Mucosa of descending colon (tissue), 3 donors: ENCODE data around the gene ENTPD7. TPM values are rescaled to one million over a fixed set of nuclear protein-coding genes. Genes with fewer than 3 reads are reported as not detected.

ENCODE experiments used
- ATAC-seq: fragments of 200-7000 bp; cut with Tn5 transposase; one replicate; pipeline ENCODE4 v1.9.1; 2020; ENCODE audit warnings: mild to moderate bottlenecking, moderate library complexity
- DNase-seq, 3 donors: peaks; one replicate each; pipeline ENCODE4 v3.0.0-alpha.2; 2020
- H3K36me3 ChIP-seq: fragments of 200-600 bp; one replicate; pipeline ENCODE4 v1.8.0; 2021; ENCODE audit warnings: low read depth, mild to moderate bottlenecking
- H3K4me1 ChIP-seq: fragments of 200-600 bp; one replicate; pipeline ENCODE4 v1.8.0; 2021; ENCODE audit warnings: low read depth, mild to moderate bottlenecking
- H3K4me3 ChIP-seq: fragments of 200-600 bp; one replicate; pipeline ENCODE4 v1.8.0; 2021; ENCODE audit warnings: mild to moderate bottlenecking
- H3K9me3 ChIP-seq: fragments of 200-600 bp; one replicate; pipeline ENCODE4 v1.8.0; 2021; ENCODE audit warnings: mild to moderate bottlenecking
- intact Hi-C, 2 donors: fragments of 100-400 bp; cut with DNase I in 1 of 2; cut with micrococcal nuclease in 1 of 2; formaldehyde crosslinking; loops; one replicate each; pipeline versions ENCODE4 v1.11.0 to v1.11.1; 2022; cut with DNase I, micrococcal nuclease
- total RNA-seq, 3 donors: library from RNA; stranded (reverse); fragmentation: NEBNext Ultra II Directional in 2 of 3; extraction: Animal tissue kit (Norgen Biotek cat#: 25700) in 2 of 3; gene quantifications; one replicate each; pipeline versions ENCODE4 v1.2.1 to v1.2.4, GENCODE V29; 2021 to 2023
- TF ChIP-seq, protein P1 (sequence below): fragments of 200-600 bp; IDR thresholded peaks from one replicate; pipeline ENCODE4 v1.8.0; 2022; ENCODE audit warnings: antibody characterized with exemption, mild to moderate bottlenecking
- donor health status: DM: no; HTN: no; CAD: no; lungs with moderate emphysema.
- donor health status: DM: no; HTN: no; CAD: no.
- donor health status: DM: no; HTN: yes; CAD: no.

The ENTPD7 gene
- total RNA-seq, 3 donors from 2014 or later = 10.2 to 20.5 (median 14.3) TPM

DNA sequence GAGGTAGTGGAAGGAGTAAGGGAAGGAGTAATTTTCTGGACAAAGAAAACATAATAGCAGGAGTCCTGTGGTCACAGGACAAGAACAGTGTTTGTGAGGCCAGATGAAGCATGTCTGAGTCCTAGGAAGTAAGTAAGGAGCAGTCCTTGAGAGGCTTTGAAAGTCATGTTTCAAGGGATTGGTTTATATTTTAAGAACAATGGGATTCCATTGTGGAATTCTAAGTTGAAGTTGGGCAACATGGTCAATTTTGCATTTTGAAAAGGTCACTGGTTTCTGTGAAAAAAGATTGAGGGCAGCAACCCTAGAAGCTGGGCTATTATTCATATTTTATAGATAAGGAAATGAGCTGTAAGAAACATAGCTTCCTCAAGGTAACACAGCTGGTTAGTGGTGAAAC lies 28.3 kb upstream of the ENTPD7 start:
- DNase-seq (no peak), ATAC-seq (no peak)
- Histone ChIP-seq H3K4me3 (no peak overlapping the region), H3K9me3 (no peaks in the 10 kb centered on the region), H3K4me1 (no peaks in the 10 kb centered on the region), H3K36me3 (no peaks in the 10 kb centered on the region)
- TF ChIP-seq, protein P1, sequence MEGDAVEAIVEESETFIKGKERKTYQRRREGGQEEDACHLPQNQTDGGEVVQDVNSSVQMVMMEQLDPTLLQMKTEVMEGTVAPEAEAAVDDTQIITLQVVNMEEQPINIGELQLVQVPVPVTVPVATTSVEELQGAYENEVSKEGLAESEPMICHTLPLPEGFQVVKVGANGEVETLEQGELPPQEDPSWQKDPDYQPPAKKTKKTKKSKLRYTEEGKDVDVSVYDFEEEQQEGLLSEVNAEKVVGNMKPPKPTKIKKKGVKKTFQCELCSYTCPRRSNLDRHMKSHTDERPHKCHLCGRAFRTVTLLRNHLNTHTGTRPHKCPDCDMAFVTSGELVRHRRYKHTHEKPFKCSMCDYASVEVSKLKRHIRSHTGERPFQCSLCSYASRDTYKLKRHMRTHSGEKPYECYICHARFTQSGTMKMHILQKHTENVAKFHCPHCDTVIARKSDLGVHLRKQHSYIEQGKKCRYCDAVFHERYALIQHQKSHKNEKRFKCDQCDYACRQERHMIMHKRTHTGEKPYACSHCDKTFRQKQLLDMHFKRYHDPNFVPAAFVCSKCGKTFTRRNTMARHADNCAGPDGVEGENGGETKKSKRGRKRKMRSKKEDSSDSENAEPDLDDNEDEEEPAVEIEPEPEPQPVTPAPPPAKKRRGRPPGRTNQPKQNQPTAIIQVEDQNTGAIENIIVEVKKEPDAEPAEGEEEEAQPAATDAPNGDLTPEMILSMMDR = no peak
- intact Hi-C loops = loop anchor here in 1 of 2 donors (10.0 kb wide), 1 partner anchor 74 kb away; no protein-coding TSS in a partner anchor

DNA sequence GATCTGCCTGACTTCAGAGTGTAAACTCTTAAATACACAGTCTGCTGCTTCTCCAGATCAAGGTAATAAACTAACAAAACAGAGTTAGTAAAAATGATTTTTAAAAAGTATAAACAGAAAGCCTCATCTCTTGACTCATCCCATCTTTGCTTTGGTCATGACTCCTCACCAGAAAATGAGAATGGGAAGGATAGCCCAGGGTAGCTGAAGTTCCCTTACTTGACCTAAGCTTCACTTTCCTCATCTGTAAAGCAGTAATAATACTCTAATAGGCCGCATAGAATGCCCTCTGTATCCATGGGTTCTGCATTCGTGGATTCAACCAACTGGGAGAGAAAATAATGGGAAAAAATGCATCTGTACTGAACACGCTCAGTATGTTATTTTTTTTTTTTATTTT lies 27.8 kb upstream of the ENTPD7 start:
- no peak for DNase-seq
- no peaks in the 10 kb centered on the region for H3K36me3 ChIP-seq
- no peak for ATAC-seq
- no peaks in the 10 kb centered on the region for H3K4me1 ChIP-seq
- H3K9me3 ChIP-seq = no peaks in the 10 kb centered on the region
- no peak overlapping the region for H3K4me3 ChIP-seq
- intact Hi-C loops = loop anchor here in 1 of 2 donors (10.0 kb wide), 1 partner anchor 73 kb away; no protein-coding TSS in a partner anchor
- TF ChIP-seq, protein P1 = no peak

DNA sequence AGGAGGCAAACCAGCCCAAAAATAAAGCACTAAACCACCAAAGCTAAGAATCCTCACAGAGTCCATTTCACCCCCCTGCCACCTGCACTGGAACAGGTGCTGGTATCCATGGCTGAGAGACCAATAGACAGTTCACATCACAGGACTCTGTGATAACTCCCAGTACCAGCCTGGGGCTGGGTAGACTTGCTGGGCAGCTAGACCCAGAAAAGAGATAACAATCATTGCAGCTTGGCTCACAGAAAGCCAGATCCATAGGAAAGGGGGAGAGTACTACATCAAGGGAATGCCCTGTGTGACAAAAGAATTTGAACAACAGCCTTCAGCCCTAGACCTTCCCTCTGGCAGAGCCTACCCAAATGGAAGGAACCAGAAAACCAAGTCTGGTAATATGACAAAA lies 25.5 kb upstream of the ENTPD7 start:
- H3K4me3 ChIP-seq = no peak overlapping the region
- ATAC-seq = no peak
- H3K36me3 ChIP-seq = no peaks in the 10 kb centered on the region
- no peak for DNase-seq
- H3K9me3 ChIP-seq = no peaks in the 10 kb centered on the region
- TF ChIP-seq, protein P1 = no peak
- intact Hi-C loops = loop anchor here in 1 of 2 donors (10.0 kb wide), 1 partner anchor 71 kb away; no protein-coding TSS in a partner anchor
- H3K4me1 ChIP-seq = no peaks in the 10 kb centered on the region

DNA sequence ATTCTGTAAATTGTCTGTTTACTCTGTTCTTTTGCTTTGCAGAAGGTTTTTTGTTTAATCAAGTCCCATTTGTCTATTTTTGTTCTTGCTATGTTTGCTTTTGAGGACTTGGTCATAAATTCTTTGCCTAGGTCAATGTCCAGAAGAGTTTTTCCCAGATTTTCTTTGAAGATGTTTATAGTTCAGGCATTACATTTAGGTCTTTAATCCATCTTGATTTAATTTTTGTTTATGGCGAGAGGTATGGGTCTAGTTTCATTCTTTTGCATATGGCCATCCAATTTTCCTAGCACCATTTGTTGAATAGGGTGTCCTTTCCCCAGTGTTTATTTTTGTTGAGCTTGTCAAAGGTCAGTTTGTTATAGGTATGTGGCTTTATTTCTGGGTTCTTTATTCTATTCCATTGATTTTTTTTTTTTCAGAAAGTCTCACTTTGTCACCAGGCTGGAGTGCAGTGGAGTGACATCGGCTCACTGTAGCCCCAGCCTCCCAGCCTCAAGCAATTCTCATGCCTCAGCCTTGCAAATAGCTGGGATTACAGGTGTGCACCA lies 11.6 kb upstream of the ENTPD7 start:
- intact Hi-C loops = no loop called here
- TF ChIP-seq, protein P1 = no peak

DNA sequence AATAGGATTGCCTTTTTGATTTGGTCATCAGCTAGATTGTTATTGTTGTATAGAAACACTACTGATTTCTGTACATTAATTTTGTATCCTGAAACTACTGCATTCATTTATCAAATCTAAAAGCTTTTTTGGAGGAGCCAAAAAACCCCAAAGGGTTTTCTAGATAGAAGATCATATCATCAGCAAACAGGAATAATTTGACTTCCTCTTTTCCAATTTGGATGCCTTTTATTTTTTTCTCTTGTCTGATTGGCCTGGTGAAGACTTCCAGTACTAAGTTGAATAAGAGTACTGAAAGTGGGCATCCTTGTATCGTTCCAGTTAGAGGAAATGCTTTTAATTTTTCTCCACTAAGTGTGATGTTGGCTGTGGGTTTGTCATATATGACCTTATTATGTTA lies 10.6 kb upstream of the ENTPD7 start:
- no peak for ATAC-seq
- intact Hi-C loops = no loop called here

More for the DNA sequence above, 11.6 kb upstream of the ENTPD7 start:
- no peaks in the 10 kb centered on the region for H3K36me3 ChIP-seq
- H3K4me3 ChIP-seq = no peak overlapping the region
- no peaks in the 10 kb centered on the region for H3K4me1 ChIP-seq
- ATAC-seq = no peak
- no peak for DNase-seq
- H3K9me3 ChIP-seq = no peaks in the 10 kb centered on the region

More for the DNA sequence above, 10.6 kb upstream of the ENTPD7 start:
- TF ChIP-seq, protein P1 = no peak
- no peak for DNase-seq
- no peaks in the 10 kb centered on the region for H3K4me1 ChIP-seq
- no peaks in the 10 kb centered on the region for H3K36me3 ChIP-seq
- no peaks in the 10 kb centered on the region for H3K9me3 ChIP-seq
- no peak overlapping the region for H3K4me3 ChIP-seq
